Measurements from ENCODE around the gene OGDHL.

OGDHL gene

DNA sequence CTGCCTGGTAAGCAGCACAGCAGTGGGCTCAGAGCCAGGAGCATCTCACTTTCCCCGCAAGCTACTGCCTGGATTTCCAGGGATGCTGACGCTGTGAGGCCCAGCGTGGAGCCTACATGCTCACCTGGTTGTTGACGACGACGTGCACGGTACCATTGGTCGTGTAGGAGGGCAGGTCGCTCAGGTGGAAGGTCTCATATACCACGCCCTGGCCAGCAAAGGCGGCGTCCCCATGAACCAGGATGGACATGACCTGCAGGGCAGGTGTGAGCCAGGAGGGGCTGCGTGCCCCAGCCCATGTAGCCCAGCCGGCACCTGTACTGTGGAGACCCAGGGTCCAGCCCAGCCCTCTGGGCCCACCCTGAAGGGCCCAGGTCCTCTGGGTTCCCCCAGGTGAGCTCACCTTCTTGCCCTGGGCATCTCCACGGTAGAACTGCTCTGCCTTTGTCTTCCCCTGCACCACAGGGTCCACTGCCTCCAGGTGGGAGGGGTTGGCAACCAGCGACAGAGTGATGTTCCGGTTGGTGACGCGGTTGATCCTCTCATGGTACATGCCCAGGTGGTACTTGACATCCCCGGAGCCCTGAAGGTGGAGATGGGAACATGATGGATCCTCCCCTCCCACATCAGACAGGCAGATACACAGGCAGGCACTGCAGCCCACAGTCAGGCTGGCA lies 15.4 kb downstream of the OGDHL start:
- Histone ChIP-seq H3K27me3 (ENCODE audit: control insufficient read depth, insufficient read depth, low read length) (no peaks in the 10 kb centered on the region), H3K36me3 (ENCODE audit: control insufficient read depth, insufficient read depth, low read length) (no peaks in the 10 kb centered on the region), H2AFZ (no peak overlapping the region), H3K9ac (no peak overlapping the region), H3K9me3 (ENCODE audit: control insufficient read depth, low read length) (no peaks in the 10 kb centered on the region), H3K4me1 (no peaks in the 10 kb centered on the region), H3K27ac (no peak overlapping the region), H3K4me2 (ENCODE audit: low read length) (no peak overlapping the region), H3K79me2 (no peaks in the 10 kb centered on the region), H3K4me3 (ENCODE audit: low read depth, low read length) (no peak overlapping the region)
- no peak for TF ChIP-seq CTCF (IDR thresholded peaks at IDR 0.05)

DNA sequence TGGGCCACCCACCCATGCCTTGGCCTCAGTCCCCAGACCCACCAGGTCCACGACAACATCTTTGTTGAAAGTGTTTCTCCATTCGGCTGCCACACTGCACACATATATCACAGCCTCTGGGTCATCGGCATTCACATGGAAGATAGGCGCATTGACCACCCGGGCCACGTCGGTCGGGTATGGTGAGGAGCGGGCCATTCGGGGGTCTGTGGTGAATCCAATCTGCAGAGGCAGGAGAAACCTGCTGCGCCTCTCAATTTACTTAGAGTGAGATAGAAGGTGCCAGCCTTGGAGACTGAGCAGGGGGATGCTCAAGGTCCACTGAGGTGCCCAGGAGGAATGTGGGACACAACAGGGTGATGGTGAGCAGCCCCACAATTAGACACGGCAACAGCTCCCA lies 16.4 kb downstream of the OGDHL start:
- H3K27me3 ChIP-seq (ENCODE audit: control insufficient read depth, insufficient read depth, low read length), result no peaks in the 10 kb centered on the region
- no peak overlapping the region for H3K27ac ChIP-seq
- H3K4me2 ChIP-seq (ENCODE audit: low read length), result no peak overlapping the region
- TF ChIP-seq CTCF (IDR thresholded peaks at IDR 0.05), result no peak
- H3K4me3 ChIP-seq (ENCODE audit: low read depth, low read length), result no peak overlapping the region
- no peaks in the 10 kb centered on the region for H3K4me1 ChIP-seq
- no peaks in the 10 kb centered on the region for H3K9me3 ChIP-seq (ENCODE audit: control insufficient read depth, low read length)
- H2AFZ ChIP-seq, result no peak overlapping the region
- H3K79me2 ChIP-seq, result no peaks in the 10 kb centered on the region
- no peaks in the 10 kb centered on the region for H3K36me3 ChIP-seq (ENCODE audit: control insufficient read depth, insufficient read depth, low read length)
- no peak overlapping the region for H3K9ac ChIP-seq

DNA sequence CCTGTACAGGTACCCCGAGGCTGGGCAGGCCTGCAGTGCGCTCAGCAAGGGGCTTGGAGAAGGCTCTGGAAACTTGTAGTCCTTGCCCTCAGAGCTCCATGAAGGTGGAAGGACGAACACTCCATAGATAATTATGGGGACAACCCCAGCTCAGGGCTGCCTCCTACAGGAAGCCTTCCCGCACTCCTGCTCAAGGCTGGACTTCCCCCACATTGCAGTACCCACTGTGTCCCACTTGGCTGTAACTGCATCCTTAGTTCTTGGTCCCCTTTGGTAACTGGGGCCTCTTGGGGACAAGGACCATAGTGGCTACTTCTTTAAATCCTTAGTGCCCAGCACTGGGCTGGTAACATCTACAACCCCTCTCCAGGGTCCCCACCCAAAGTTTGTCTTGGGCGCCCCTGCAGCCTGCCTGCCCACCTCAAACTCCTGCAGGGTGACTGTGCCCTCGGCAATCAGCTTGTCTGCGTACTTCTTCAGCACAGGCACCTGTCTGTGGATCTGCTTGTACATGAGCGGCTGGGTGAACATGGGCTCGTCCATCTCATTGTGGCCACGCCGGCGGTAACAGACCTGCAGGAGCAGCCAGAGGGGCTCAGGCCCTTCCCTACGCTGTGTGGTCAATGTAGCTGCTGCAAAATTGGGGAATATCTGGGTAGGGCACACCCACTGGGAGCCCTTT lies 17.1 kb downstream of the OGDHL start:
- Histone ChIP-seq H3K27me3 (ENCODE audit: control insufficient read depth, insufficient read depth, low read length) (no peaks in the 10 kb centered on the region), H3K4me1 (no peaks in the 10 kb centered on the region), H2AFZ (no peak overlapping the region), H3K4me2 (ENCODE audit: low read length) (no peak overlapping the region), H3K9ac (no peak overlapping the region), H3K79me2 (no peaks in the 10 kb centered on the region), H3K9me3 (ENCODE audit: control insufficient read depth, low read length) (no peaks in the 10 kb centered on the region), H3K4me3 (ENCODE audit: low read depth, low read length) (no peak overlapping the region), H3K27ac (no peak overlapping the region), H3K36me3 (ENCODE audit: control insufficient read depth, insufficient read depth, low read length) (no peaks in the 10 kb centered on the region)
- no peak for TF ChIP-seq CTCF (IDR thresholded peaks at IDR 0.05)

GRCh38 chr10:49744091-49744685 lies 17.9 kb downstream of the OGDHL start:
- no peak overlapping the region for H3K27ac ChIP-seq
- TF ChIP-seq CTCF (IDR thresholded peaks at IDR 0.05), result no peak

More at GRCh38 chr10:49744091-49744685, 17.9 kb downstream of the OGDHL start:
- H3K9ac ChIP-seq, result no peak overlapping the region
- no peak overlapping the region for H2AFZ ChIP-seq
- no peaks in the 10 kb centered on the region for H3K79me2 ChIP-seq
- H3K27me3 ChIP-seq (ENCODE audit: control insufficient read depth, insufficient read depth, low read length), result no peaks in the 10 kb centered on the region
- no peak overlapping the region for H3K4me2 ChIP-seq (ENCODE audit: low read length)
- no peaks in the 10 kb centered on the region for H3K36me3 ChIP-seq (ENCODE audit: control insufficient read depth, insufficient read depth, low read length)
- no peak overlapping the region for H3K4me3 ChIP-seq (ENCODE audit: low read depth, low read length)
- no peaks in the 10 kb centered on the region for H3K4me1 ChIP-seq
- H3K9me3 ChIP-seq (ENCODE audit: control insufficient read depth, low read length), result no peaks in the 10 kb centered on the region
